Left renal cortex interstitium (tissue), 4 donors: ENCODE measurements around the gene ABR. TPM values are rescaled to one million over a fixed set of nuclear protein-coding genes. Genes with fewer than 3 reads are reported as not detected.
"Not testable (repeated sequence)": the region's sequence is repeated elsewhere in the genome, so short reads cannot be mapped to it uniquely, and the experiment has no call there.

ENCODE experiments used
- DNase-seq, 4 donors: peaks; one replicate each; pipeline ENCODE4 v3.0.0-alpha.2; 2013; ENCODE audit warnings: low read depth in 4 of 4, low spot score in 2 of 4, missing footprints in 1 of 4
- polyA plus RNA-seq, 4 donors: library from polyadenylated mRNA; unstranded; fragments of 120-200 nt; gene quantifications; one replicate each; pipeline ENCODE4 v1.2.1, GENCODE V29; 2013; ENCODE audit not compliant: insufficient read length in 4 of 4

The ABR gene
- polyA plus RNA-seq, 4 donors = 45.4 to 63.7 (median 53.3) TPM

GRCh38 chr17:1174263-1174880, 5.4 kb downstream of the ABR start:
- no peak for DNase-seq

- DNase-seq = no peak
These were observed 6.1 kb downstream of the ABR start for GRCh38 chr17:1173432-1174262.

DNA sequence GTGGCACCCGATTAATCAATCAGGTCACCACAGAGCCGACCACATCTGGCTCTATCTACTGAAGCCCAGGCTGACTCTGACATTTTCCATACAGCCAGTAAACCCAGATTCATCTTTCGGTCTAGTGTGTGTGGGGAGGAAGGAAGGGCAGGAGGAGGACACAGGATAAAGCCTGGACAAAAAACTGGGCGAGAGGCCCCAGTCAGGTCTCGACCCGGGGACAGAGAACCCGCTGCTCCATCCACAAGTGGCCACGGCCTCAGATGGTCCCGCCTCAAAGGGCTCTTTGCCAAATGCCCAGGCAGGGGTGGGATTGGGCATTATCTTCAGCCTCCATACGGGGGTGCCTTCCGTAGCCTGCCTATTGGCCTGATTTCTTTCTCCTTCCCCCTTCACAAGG, 7.8 kb downstream of the ABR start:
- DNase-seq = no peak

GRCh38 chr17:1170739-1171138, 9.0 kb downstream of the ABR start:
- DNase-seq = no peak

GRCh38 chr17:1169929-1170312, 9.9 kb downstream of the ABR start:
- DNase-seq = no peak

DNA sequence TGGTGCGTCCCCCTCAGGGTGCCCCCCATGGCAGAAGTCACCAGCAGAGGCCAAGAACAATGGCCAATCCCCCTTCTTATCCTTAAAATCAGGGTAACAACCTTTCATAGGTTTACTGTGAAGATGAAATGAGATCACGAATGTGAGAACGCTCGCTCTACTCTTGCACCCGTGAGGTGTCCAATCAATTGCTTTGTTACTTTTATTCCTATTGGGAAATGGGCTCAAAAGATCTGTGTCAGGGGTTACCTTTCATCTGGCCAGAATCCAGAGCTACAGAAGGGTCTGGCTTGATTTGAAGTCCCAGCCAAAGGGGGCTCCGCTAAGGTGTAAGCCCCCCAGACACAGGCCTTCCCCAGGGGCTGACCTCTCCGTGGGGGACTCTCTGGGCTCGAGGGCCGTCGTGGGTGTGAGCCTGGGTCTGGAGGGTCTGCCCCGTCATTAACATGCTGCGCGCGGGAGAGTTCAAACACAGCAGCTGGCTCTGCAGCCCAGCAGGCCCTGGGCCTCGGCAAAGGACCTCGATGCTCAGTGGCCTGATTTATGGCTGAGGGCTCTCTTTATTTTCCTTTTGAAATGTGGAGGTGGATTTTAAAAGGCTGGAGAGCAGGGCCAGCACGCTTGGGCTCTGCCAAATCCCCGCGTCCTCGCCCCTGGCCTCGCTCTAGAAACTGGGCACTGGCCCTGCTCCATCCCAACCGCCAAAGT, 10.4 kb downstream of the ABR start:
- DNase-seq = no peak

DNA sequence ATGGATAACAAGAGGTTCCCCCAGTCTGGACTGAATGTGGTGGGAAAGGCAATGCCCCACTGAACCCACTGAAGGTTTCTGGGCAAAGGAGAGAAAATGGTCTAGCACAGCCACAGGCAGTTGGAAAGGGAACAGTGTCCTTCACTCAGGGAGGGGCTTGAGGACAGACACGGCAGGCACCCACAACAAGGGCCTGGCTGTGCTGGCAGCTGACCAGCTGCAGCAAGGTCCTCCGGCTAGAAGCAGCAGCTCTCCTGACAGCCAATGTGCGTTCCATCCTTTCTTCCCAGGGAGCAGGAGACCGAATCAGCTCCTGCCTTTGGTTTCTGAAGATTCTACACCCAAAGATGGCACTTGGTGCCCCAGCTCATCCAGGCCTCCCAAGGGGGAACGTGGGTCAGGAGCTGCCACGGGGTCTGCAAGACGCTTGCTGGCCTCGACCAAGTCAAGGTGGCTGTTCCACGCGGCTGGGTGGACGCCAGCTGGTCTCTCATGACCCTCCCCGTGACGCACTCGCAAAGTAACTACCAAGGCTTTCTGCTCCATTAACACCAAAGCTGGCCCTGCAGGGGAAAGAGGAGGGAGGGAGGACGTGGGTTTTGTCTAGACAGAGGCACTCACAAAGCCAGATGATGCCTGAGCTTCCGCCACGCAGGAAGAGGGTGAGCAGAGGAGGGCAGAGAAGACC, 11.1 kb downstream of the ABR start:
- DNase-seq = no peak

DNA sequence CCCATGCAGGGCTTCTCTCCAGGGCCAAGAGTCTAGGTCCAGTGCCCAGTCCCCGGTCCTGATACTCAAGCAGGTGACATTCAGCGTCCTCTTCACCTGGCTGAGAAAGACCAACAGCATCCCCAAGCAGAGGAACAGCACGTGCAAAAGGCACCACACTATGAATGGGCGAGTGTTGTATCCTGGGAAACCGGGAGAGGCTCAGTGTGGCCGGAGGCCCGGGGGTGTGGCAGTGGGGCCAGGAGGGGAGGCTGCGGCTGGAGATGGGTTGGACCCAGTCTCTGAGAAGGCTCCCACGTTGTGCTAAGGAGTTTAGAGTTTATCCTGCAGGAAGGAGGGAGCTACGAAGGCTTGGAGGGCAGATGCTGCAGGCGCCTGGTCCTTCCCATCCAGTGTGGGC, 13.5 kb downstream of the ABR start:
- DNase-seq = no peak

- DNase-seq = no peak
These were observed 13.9 kb downstream of the ABR start for GRCh38 chr17:1165836-1166235.

DNA sequence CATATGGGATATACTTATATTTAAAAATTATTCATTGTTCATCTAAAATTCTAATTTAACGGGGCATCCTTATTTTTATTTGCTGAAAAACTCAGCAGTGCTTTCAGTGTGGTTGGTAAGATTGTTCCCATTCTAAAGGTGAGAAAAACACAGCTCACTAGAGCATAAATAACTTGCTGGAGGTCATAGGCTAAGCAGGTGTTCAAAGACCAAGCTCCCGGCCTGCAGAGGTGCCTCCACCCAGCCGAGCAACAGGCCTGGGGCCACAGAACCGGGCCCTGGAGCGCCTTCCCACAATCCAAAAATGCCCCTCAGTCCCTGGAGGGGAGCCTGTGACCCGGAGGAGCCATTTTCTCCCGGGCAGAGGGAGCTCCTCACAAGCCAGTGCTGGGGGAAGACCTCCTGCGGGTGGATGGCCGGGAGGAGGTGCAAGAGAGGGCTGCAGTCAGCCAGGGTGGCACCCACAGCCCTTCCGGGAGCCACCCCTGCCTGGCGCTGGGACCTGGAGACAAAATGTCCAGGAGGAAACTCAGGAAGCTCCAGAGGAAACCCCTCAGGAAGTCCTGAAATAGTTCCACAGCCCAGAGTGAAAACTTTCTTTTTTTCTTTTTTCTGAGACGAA, 14.7 kb downstream of the ABR start:
- no peak for DNase-seq

- no peak for DNase-seq
These were observed 17.5 kb downstream of the ABR start for GRCh38 chr17:1162116-1162855.

- DNase-seq = no peak
These were observed 19.0 kb downstream of the ABR start for GRCh38 chr17:1160591-1161390.

DNA sequence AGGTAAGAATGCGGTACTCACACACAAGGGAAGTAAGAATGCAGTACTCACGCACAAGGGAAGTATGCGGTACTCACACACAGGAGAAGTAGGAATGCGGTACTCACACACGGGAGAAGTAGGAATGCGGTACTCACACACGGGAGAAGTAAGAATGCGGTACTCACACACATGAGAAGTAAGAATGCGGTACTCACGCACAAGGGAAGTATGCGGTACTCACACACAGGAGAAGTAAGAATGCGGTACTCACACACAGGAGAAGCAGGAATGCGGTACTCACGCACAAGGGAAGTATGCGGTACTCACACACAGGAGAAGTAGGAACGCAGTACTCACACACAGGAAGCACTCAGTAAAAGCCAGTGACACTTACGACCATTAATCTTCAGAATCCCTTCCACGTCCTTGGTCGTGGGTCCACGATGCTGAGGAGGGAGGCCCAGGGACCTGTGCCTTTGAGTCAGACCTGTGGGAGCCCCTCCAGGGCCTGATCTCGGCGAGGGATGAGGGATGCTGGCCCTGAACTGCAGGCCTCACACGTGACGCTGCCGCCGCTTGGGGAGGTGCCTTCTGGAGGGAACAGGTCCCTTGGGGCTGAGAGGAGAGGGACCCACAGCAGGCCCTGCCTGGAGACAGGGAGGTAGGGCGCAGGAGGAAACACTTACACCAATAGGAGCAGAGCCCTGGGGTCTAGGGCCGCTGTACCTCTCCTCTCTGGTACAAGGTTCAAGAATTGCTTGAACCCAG, 20.2 kb downstream of the ABR start:
- DNase-seq = no peak

DNA sequence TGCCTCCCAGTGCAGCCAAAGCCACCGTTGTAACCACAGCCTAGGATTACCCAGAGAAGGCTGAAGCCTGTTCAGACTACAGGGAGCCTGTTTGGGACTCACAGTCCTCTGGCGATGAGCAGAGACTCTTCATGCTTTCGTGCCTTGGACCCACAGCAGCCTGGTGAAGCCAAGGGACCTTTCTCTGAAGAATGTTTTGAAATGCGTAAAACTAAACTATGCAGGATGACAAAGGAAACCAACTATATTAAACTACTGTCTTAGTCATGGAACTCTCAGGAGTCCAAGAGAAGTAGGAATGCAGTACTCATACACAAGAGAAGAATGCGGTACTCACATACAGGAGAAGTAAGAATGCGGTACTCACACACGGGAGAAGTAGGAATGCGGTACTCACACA, 20.9 kb downstream of the ABR start:
- DNase-seq = no peak

- DNase-seq = no peak
These were observed 22.9 kb downstream of the ABR start for GRCh38 chr17:1156864-1157263.

DNA sequence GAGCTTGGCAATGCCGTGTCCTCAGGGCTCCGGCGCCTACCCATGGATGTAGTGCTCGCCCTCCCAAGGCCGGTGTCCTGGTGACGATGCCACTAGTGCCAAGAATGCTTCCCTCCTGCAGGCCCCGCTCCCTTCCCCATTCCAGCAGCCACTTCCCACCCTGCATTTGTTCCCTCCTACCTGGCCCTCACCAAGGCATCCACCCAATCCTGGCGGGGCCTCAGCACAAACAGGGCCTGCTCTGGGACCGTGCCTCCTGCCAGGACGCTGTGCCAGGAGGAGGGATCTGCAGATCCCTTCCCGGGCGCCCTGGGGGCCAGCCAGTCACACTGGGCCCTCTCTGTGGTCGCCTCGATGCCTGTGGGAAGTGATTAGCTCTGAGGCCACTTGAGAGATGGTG, 25.1 kb downstream of the ABR start:
- DNase-seq = no peak

DNA sequence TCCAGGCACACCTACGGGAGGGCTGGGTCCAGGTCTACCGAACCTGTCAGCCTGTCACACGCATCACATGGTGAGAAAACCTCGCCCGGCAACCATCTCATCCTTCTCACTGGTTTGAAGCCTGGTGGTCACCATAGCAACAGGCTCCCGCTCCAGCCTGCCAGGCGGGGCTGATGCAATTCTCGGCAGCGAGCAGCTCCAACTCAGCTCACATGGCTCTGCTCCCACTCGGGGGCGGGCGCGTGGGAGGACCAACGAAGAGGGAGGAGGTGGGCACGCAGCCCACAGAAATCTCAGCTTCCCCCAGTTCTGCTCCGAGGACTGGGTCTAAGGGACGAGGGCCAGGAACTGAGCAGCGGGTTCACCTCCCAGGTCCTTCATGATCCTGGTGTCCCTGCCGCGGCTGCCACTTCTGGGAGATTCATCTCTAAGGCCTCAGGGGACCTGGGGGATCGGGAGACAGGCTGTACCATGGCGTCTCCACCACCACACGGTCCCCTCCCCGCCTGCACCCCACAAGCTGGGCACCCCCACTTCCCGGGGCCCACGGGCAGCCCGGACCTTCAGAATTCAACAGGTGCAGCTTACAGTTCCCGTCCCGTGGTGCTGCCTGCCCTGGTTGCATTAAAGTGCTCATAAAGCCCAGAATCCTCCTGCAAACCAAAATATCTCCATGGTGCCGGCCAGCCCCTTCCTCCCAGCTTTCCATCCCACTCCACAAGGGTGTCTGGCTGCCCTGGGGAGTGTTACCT, 25.8 kb downstream of the ABR start:
- DNase-seq = no peak

- not testable (repeated sequence) for DNase-seq
These were observed 27.2 kb downstream of the ABR start for GRCh38 chr17:1152582-1152981.
